ENCODE measurements around the gene TBX4. TPM values are rescaled to one million over a fixed set of nuclear protein-coding genes. Genes with fewer than 3 reads are reported as not detected.

TBX4 gene
- total and polyA plus RNA-seq, 2 experiments from 2014 or later = not detected

DNA sequence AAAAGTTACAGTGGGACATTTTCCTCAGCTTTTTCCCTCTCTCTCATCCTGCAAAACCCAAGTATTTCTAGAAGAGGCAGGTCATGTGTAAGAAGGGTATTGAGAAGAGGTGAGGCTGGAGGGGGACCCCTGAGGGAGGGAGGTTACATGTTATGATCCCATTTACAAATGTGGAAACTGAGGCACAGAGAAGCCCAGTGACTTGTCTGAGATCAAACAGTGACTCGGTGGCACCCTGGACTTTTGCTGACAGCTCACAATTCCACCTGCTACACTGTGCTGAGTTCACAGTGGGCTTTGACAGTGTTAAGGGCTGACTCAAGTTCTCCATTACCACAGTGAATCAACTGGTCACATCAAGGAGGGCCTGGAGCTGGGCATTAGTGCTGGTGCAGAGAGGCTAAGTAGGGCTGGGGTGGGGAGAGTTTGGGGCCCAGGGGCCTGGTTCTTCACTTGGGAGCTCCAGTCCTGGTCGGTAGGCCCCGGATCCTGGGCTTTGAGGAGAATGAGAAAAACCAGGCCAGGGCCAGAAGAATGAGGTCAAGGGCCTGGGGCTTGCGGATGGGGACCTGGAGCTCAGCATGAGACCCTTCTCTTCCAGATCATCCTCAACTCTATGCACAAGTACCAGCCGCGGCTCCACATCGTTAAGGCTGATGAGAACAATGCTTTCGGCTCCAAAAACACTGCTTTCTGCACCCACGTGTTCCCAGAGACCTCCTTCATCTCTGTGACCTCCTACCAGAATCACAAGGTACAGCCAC is 26.0 kb downstream of the TBX4 start:
- Histone ChIP-seq H2AFZ (no peak overlapping the region), H3K27ac (ENCODE audit: low read depth) (no peak overlapping the region), H3F3A (replicated peaks; ENCODE audit: low read depth) (no peaks in the 10 kb centered on the region), H4K20me1 (replicated peaks; ENCODE audit: insufficient read depth) (no peaks in the 10 kb centered on the region), H3K4me2 (no peak overlapping the region), H3K4me3 (no peak overlapping the region), H3K27me3 (ENCODE audit: insufficient read depth) (no peaks in the 10 kb centered on the region), H3K4me1 (ENCODE audit: insufficient read depth) (0 out of 2 replicates have a peak, but pooled peaks cover 4% of the 10 kb centered on the region), H3K9me2 (ENCODE audit: insufficient read depth) (no peaks in the 10 kb centered on the region), H3K79me2 (replicated peaks; ENCODE audit: insufficient read depth) (no peaks in the 10 kb centered on the region), H3K36me3 (ENCODE audit: insufficient read depth) (no peaks in the 10 kb centered on the region)
- no peak overlapping the region for H3K27ac Mint-ChIP-seq
- TF ChIP-seq ZNF114 (CRISPR knock-in tag; IDR thresholded peaks at IDR 0.05) (no peak), CREB1 (CRISPR knock-in tag; IDR thresholded peaks at IDR 0.05; ENCODE audit: low read depth) (no peak), STAT1 (IDR thresholded peaks at IDR 0.05; ENCODE audit: unreplicated experiment) (no peak), ZNF331 (CRISPR knock-in tag; IDR thresholded peaks at IDR 0.05; ENCODE audit: low read depth) (no peak), EZH2 (IDR thresholded peaks at IDR 0.05; ENCODE audit: low read depth, unreplicated experiment) (no peak), POLR2AphosphoS5 (IDR thresholded peaks at IDR 0.05; ENCODE audit: low read depth) (no peak), JUNB (IDR thresholded peaks at IDR 0.05; ENCODE audit: unreplicated experiment) (no peak), EZH2phosphoT487 (IDR thresholded peaks at IDR 0.05; ENCODE audit: unreplicated experiment) (no peak), NANOG (IDR thresholded peaks at IDR 0.05; ENCODE audit: borderline replicate concordance) (no peak)
- TF ChIP-seq, protein P1, sequence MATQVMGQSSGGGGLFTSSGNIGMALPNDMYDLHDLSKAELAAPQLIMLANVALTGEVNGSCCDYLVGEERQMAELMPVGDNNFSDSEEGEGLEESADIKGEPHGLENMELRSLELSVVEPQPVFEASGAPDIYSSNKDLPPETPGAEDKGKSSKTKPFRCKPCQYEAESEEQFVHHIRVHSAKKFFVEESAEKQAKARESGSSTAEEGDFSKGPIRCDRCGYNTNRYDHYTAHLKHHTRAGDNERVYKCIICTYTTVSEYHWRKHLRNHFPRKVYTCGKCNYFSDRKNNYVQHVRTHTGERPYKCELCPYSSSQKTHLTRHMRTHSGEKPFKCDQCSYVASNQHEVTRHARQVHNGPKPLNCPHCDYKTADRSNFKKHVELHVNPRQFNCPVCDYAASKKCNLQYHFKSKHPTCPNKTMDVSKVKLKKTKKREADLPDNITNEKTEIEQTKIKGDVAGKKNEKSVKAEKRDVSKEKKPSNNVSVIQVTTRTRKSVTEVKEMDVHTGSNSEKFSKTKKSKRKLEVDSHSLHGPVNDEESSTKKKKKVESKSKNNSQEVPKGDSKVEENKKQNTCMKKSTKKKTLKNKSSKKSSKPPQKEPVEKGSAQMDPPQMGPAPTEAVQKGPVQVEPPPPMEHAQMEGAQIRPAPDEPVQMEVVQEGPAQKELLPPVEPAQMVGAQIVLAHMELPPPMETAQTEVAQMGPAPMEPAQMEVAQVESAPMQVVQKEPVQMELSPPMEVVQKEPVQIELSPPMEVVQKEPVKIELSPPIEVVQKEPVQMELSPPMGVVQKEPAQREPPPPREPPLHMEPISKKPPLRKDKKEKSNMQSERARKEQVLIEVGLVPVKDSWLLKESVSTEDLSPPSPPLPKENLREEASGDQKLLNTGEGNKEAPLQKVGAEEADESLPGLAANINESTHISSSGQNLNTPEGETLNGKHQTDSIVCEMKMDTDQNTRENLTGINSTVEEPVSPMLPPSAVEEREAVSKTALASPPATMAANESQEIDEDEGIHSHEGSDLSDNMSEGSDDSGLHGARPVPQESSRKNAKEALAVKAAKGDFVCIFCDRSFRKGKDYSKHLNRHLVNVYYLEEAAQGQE (IDR thresholded peaks at IDR 0.05; ENCODE audit: unreplicated experiment) = no peak
- TF ChIP-seq, protein P2, sequence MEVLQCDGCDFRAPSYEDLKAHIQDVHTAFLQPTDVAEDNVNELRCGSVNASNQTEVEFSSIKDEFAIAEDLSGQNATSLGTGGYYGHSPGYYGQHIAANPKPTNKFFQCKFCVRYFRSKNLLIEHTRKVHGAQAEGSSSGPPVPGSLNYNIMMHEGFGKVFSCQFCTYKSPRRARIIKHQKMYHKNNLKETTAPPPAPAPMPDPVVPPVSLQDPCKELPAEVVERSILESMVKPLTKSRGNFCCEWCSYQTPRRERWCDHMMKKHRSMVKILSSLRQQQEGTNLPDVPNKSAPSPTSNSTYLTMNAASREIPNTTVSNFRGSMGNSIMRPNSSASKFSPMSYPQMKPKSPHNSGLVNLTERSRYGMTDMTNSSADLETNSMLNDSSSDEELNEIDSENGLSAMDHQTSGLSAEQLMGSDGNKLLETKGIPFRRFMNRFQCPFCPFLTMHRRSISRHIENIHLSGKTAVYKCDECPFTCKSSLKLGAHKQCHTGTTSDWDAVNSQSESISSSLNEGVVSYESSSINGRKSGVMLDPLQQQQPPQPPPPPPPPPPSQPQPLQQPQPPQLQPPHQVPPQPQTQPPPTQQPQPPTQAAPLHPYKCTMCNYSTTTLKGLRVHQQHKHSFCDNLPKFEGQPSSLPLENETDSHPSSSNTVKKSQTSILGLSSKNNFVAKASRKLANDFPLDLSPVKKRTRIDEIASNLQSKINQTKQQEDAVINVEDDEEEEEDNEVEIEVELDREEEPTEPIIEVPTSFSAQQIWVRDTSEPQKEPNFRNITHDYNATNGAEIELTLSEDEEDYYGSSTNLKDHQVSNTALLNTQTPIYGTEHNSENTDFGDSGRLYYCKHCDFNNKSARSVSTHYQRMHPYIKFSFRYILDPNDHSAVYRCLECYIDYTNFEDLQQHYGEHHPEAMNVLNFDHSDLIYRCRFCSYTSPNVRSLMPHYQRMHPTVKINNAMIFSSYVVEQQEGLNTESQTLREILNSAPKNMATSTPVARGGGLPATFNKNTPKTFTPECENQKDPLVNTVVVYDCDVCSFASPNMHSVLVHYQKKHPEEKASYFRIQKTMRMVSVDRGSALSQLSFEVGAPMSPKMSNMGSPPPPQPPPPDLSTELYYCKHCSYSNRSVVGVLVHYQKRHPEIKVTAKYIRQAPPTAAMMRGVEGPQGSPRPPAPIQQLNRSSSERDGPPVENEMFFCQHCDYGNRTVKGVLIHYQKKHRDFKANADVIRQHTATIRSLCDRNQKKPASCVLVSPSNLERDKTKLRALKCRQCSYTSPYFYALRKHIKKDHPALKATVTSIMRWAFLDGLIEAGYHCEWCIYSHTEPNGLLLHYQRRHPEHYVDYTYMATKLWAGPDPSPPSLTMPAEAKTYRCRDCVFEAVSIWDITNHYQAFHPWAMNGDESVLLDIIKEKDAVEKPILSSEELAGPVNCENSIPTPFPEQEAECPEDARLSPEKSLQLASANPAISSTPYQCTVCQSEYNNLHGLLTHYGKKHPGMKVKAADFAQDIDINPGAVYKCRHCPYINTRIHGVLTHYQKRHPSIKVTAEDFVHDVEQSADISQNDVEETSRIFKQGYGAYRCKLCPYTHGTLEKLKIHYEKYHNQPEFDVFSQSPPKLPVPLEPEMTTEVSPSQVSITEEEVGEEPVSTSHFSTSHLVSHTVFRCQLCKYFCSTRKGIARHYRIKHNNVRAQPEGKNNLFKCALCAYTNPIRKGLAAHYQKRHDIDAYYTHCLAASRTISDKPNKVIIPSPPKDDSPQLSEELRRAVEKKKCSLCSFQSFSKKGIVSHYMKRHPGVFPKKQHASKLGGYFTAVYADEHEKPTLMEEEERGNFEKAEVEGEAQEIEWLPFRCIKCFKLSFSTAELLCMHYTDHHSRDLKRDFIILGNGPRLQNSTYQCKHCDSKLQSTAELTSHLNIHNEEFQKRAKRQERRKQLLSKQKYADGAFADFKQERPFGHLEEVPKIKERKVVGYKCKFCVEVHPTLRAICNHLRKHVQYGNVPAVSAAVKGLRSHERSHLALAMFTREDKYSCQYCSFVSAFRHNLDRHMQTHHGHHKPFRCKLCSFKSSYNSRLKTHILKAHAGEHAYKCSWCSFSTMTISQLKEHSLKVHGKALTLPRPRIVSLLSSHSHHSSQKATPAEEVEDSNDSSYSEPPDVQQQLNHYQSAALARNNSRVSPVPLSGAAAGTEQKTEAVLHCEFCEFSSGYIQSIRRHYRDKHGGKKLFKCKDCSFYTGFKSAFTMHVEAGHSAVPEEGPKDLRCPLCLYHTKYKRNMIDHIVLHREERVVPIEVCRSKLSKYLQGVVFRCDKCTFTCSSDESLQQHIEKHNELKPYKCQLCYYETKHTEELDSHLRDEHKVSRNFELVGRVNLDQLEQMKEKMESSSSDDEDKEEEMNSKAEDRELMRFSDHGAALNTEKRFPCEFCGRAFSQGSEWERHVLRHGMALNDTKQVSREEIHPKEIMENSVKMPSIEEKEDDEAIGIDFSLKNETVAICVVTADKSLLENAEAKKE (CRISPR knock-in tag; IDR thresholded peaks at IDR 0.05) = no peak
- TF ChIP-seq, protein P3, sequence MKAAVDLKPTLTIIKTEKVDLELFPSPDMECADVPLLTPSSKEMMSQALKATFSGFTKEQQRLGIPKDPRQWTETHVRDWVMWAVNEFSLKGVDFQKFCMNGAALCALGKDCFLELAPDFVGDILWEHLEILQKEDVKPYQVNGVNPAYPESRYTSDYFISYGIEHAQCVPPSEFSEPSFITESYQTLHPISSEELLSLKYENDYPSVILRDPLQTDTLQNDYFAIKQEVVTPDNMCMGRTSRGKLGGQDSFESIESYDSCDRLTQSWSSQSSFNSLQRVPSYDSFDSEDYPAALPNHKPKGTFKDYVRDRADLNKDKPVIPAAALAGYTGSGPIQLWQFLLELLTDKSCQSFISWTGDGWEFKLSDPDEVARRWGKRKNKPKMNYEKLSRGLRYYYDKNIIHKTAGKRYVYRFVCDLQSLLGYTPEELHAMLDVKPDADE (IDR thresholded peaks at IDR 0.05) = no peak
- TF ChIP-seq, protein P4, sequence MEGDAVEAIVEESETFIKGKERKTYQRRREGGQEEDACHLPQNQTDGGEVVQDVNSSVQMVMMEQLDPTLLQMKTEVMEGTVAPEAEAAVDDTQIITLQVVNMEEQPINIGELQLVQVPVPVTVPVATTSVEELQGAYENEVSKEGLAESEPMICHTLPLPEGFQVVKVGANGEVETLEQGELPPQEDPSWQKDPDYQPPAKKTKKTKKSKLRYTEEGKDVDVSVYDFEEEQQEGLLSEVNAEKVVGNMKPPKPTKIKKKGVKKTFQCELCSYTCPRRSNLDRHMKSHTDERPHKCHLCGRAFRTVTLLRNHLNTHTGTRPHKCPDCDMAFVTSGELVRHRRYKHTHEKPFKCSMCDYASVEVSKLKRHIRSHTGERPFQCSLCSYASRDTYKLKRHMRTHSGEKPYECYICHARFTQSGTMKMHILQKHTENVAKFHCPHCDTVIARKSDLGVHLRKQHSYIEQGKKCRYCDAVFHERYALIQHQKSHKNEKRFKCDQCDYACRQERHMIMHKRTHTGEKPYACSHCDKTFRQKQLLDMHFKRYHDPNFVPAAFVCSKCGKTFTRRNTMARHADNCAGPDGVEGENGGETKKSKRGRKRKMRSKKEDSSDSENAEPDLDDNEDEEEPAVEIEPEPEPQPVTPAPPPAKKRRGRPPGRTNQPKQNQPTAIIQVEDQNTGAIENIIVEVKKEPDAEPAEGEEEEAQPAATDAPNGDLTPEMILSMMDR (conservative IDR thresholded peaks at IDR 0.05; ENCODE audit: low read depth in 2 of 2) = no peak
- ATAC-seq (no peak), DNase-seq (ENCODE audit: low spot score) (no peak)
- peaks cover 5% of the 10 kb centered on the region for H3K27me3 Mint-ChIP-seq (ENCODE audit: insufficient read depth, low read depth, poor library complexity)
- H3K9me3 Mint-ChIP-seq = no peaks in the 10 kb centered on the region; the same call in 2 of the 3 replicates
- no peaks in the 10 kb centered on the region for H3K4me1 Mint-ChIP-seq
- H3K4me3 Mint-ChIP-seq = no peak overlapping the region
- H3K36me3 Mint-ChIP-seq (ENCODE audit: low read depth) = no peaks in the 10 kb centered on the region

All from GM23338 (cell line).